Kidney (tissue), 14 donors: Measurements from ENCODE around the gene IGFALS. TPM values are rescaled to one million over a fixed set of nuclear protein-coding genes. Genes with fewer than 3 reads are reported as not detected.
A peak's percentile ranks its signal among the peaks of the same experiment; 100 is the strongest.

ENCODE experiments used
- DNase-seq, 5 donors: peaks; one replicate each; pipeline ENCODE4 v3.0.0-alpha.2; 2013 to 2020
- FAIRE-seq: peaks from 2 replicates; lab custom pipeline; 2012; peaks lifted over from hg19 to GRCh38; lab: Jason Lieb, UNC
- H3K27ac ChIP-seq, 2 donors: one replicate each; pipeline ENCODE4 v1.7.0; 2013; ENCODE audit warnings: low read depth in 2 of 2, low read length in 2 of 2, inconsistent platforms in 1 of 2
- H3K27me3 ChIP-seq: one replicate; pipeline ENCODE4 v1.7.1; 2013; ENCODE audit warnings: low read length, inconsistent platforms; ENCODE audit not compliant: control insufficient read depth, insufficient read depth
- H3K36me3 ChIP-seq, 3 donors: one replicate each; pipeline versions ENCODE4 v1.7.0 to v1.7.1; 2013; ENCODE audit warnings: low read length in 3 of 3, control low read depth in 1 of 3, inconsistent platforms in 1 of 3; ENCODE audit not compliant: insufficient read depth in 3 of 3, control insufficient read depth in 2 of 3
- H3K4me1 ChIP-seq, 3 donors: one replicate each; pipeline versions ENCODE4 v1.7.0 to v1.7.1; 2013; ENCODE audit warnings: low read length in 3 of 3, inconsistent platforms in 1 of 3, low read depth in 1 of 3; ENCODE audit not compliant: control insufficient read depth in 2 of 3, insufficient read depth in 2 of 3
- H3K4me3 ChIP-seq, 3 donors: one replicate each; pipeline versions ENCODE4 v1.7.0 to v1.8.1; 2013; ENCODE audit warnings: low read length in 3 of 3, control low read depth in 1 of 3, inconsistent platforms in 1 of 3
- H3K9ac ChIP-seq, 3 donors: one replicate each; pipeline versions ENCODE4 v1.7.0 to v1.7.1; 2013; ENCODE audit warnings: low read length in 3 of 3, control low read depth in 1 of 3, inconsistent platforms in 1 of 3
- H3K9me3 ChIP-seq, 3 donors: one replicate each; pipeline versions ENCODE4 v1.7.0 to v1.7.1; 2013; ENCODE audit warnings: low read length in 3 of 3, control low read depth in 1 of 3, inconsistent platforms in 1 of 3; ENCODE audit not compliant: control insufficient read depth in 2 of 3, insufficient read depth in 1 of 3
- CTCF ChIP-seq: IDR thresholded peaks from 3 replicates; pipeline ENCODE4 v1.5.1; 2012; ENCODE audit warnings: mild to moderate bottlenecking, moderate library complexity, borderline replicate concordance; ENCODE audit not compliant: insufficient read depth; ENCODE audit errors: extremely low read depth
- intact Hi-C: fragments of 100-400 bp; cut with DNase I; formaldehyde crosslinking; loops from one replicate; pipeline ENCODE4 v1.11.1; 2022
- polyA plus RNA-seq: library from polyadenylated mRNA; stranded (reverse); fragments of 350-450 nt; fragmentation: Illumina TruSeq; extraction: RNeasy Lipid Tissue Mini Kit (QIAGEN cat#74804); gene quantifications from one replicate; pipeline ENCODE4 v1.2.3, GENCODE V29; 2014; ENCODE audit warnings: low read depth, low replicate concordance; ENCODE audit not compliant: insufficient read depth
- total RNA-seq: library from RNA; stranded (reverse); fragmentation: NEBNext Ultra II Directional; extraction: Animal tissue kit (Norgen Biotek cat#: 25700); gene quantifications from one replicate; pipeline ENCODE4 v1.2.1, GENCODE V29; 2021
- donor health status: control.
- donor health status: control.
- donor health status: control.
- donor health status: control.
- donor health status: control.
- donor health status: DM: yes; HTN: yes; CAD: no.
- donor health status: Normal renal cell carcinoma (clear cell type).

IGFALS gene
- total and polyA plus RNA-seq, 2 donors from 2014 or later = 1.4 to 2.9 TPM

- H3K9ac ChIP-seq = no peak overlapping the region
- H3K4me1 ChIP-seq = peaks cover 0 to 15% (median under 1%) of the 10 kb centered on the region in 3 donors
- no peak for FAIRE-seq
- DNase-seq = peak in 1 of 5 donors; percentile 49
- peaks cover 0 to 11% (median 7%) of the 10 kb centered on the region in 3 donors for H3K36me3 ChIP-seq
- no peaks in the 10 kb centered on the region for H3K9me3 ChIP-seq
- H3K27ac ChIP-seq = no peak overlapping the region
- H3K4me3 ChIP-seq = no peak overlapping the region
- intact Hi-C loops = no loop called here
- no peak for TF ChIP-seq CTCF
- no peaks in the 10 kb centered on the region for H3K27me3 ChIP-seq
These were observed 24.6 kb downstream of the IGFALS start for GRCh38 chr16:1768767-1769401.

GRCh38 chr16:1768061-1768766, 25.3 kb downstream of the IGFALS start:
- FAIRE-seq = no peak
- peaks cover 0 to 11% (median 7%) of the 10 kb centered on the region in 3 donors for H3K36me3 ChIP-seq
- peaks cover 0 to 12% (median 0%) of the 10 kb centered on the region in 3 donors for H3K4me1 ChIP-seq
- intact Hi-C loops = no loop called here
- no peak overlapping the region for H3K4me3 ChIP-seq
- H3K9me3 ChIP-seq = no peaks in the 10 kb centered on the region
- no peak for TF ChIP-seq CTCF
- H3K9ac ChIP-seq = no peak overlapping the region
- DNase-seq = peak in 1 of 5 donors; percentile 44
- no peak overlapping the region for H3K27ac ChIP-seq
- no peaks in the 10 kb centered on the region for H3K27me3 ChIP-seq

GRCh38 chr16:1767116-1767994, 26.1 kb downstream of the IGFALS start:
- FAIRE-seq = no peak
- no peak for TF ChIP-seq CTCF
- no peaks in the 10 kb centered on the region for H3K9me3 ChIP-seq
- peak in 1 of 5 donors; percentile 40 for DNase-seq
- H3K9ac ChIP-seq = no peak overlapping the region
- peaks cover 0 to 11% (median 0%) of the 10 kb centered on the region in 3 donors for H3K4me1 ChIP-seq
- H3K4me3 ChIP-seq = no peak overlapping the region
- no peaks in the 10 kb centered on the region for H3K27me3 ChIP-seq
- H3K36me3 ChIP-seq = peaks cover 0 to 14% (median 7%) of the 10 kb centered on the region in 3 donors
- H3K27ac ChIP-seq = no peak overlapping the region
- intact Hi-C loops = no loop called here
